Left renal pelvis (tissue), 4 donors: ENCODE data around the gene LTBP4. TPM values are rescaled to one million over a fixed set of nuclear protein-coding genes. Genes with fewer than 3 reads are reported as not detected.

ENCODE experiments used
- DNase-seq, 4 donors: peaks; one replicate each; pipeline ENCODE4 v3.0.0-alpha.2; 2013; ENCODE audit warnings: low read depth in 4 of 4, low spot score in 3 of 4
- polyA plus RNA-seq, 4 donors: library from polyadenylated mRNA; unstranded; fragments of 120-200 nt; gene quantifications; one replicate each; pipeline ENCODE4 v1.2.1, GENCODE V29; 2013; ENCODE audit not compliant: insufficient read length in 4 of 4

LTBP4 gene
- polyA plus RNA-seq, 4 donors: 193 to 531 (median 257) TPM

- DNase-seq: no peak
These were observed 9.0 kb upstream of the LTBP4 start for GRCh38 chr19:40592170-40592569.

- DNase-seq: no peak
These were observed 6.9 kb upstream of the LTBP4 start for GRCh38 chr19:40594255-40594654.

- no peak for DNase-seq
These were observed 6.5 kb upstream of the LTBP4 start for GRCh38 chr19:40594657-40595091.

- no peak for DNase-seq
These were observed 4.4 kb upstream of the LTBP4 start for GRCh38 chr19:40596608-40597328.

- no peak for DNase-seq
These were observed 3.8 kb upstream of the LTBP4 start for GRCh38 chr19:40597329-40597838.

- DNase-seq: peak in 3 of 4 donors; percentile 80 to 88 (median 87)
These were observed 2.9 kb upstream of the LTBP4 start for GRCh38 chr19:40598121-40598917.

- DNase-seq: no peak
These were observed 2.3 kb upstream of the LTBP4 start for GRCh38 chr19:40598918-40599307.

- no peak for DNase-seq
These were observed 1.8 kb upstream of the LTBP4 start for GRCh38 chr19:40599331-40599901.

- DNase-seq: no peak
These were observed 1.1 kb upstream of the LTBP4 start for GRCh38 chr19:40599902-40600569.

GRCh38 chr19:40600570-40601133 lies 517 bp upstream of the LTBP4 start:
- no peak for DNase-seq

- no peak for DNase-seq
These were observed 1.9 kb downstream of the LTBP4 start for GRCh38 chr19:40603071-40603388.

GRCh38 chr19:40603389-40604170 lies 2.4 kb downstream of the LTBP4 start:
- DNase-seq: peak; percentile 91 to 97 (median 94)

GRCh38 chr19:40604171-40604646 lies 3.0 kb downstream of the LTBP4 start:
- no peak for DNase-seq

- DNase-seq: no peak
These were observed 3.6 kb downstream of the LTBP4 start for GRCh38 chr19:40604647-40605215.

GRCh38 chr19:40605216-40605971 lies 4.2 kb downstream of the LTBP4 start:
- no peak for DNase-seq

- no peak for DNase-seq
These were observed 6.4 kb downstream of the LTBP4 start for GRCh38 chr19:40607311-40608239.

GRCh38 chr19:40608240-40608621 lies 7.1 kb downstream of the LTBP4 start:
- DNase-seq: no peak

GRCh38 chr19:40608957-40609356 lies 7.8 kb downstream of the LTBP4 start:
- DNase-seq: no peak
